HEK293T (cell line): ENCODE data around the gene ACBD7.

ENCODE experiments used
- CTCF ChIA-PET: fragments of 350-600 bp; formaldehyde crosslinking; extraction: SDS; loops from one replicate; lab custom pipeline; 2021; ENCODE audit warnings: antibody characterized with exemption, inconsistent platforms; lab: Yijun Ruan, JAX
- POLR2A ChIA-PET: fragments of 350-600 bp; formaldehyde crosslinking; extraction: SDS; loops from one replicate; lab custom pipeline; 2020; ENCODE audit warnings: antibody characterized with exemption, inconsistent platforms; lab: Yijun Ruan, JAX
- DNase-seq: peaks from one replicate; pipeline ENCODE4 v3.0.0; 2012; ENCODE audit warnings: mixed read lengths; ENCODE audit errors: extremely low spot score
- ARNT ChIP-seq: fragments of 450-650 bp; IDR thresholded peaks from 2 replicates; pipeline ENCODE4 v1.6.1; 2017; ENCODE audit warnings: mild to moderate bottlenecking
- BHLHE40 ChIP-seq: fragments of 450-650 bp; IDR thresholded peaks from 2 replicates; pipeline ENCODE4 v1.6.1; 2016; ENCODE audit warnings: mild to moderate bottlenecking, moderate library complexity, borderline replicate concordance
- CTBP1 ChIP-seq: fragments of 450-650 bp; IDR thresholded peaks from 2 replicates; pipeline ENCODE4 v1.6.1; 2016; ENCODE audit warnings: borderline replicate concordance
- ELF4 ChIP-seq: fragments of 450-650 bp; IDR thresholded peaks from 2 replicates; pipeline ENCODE4 v1.6.1; 2017; ENCODE audit warnings: antibody characterized with exemption
- FOXA1 ChIP-seq: fragments of 450-650 bp; IDR thresholded peaks from 2 replicates; pipeline ENCODE4 v1.6.1; 2016; ENCODE audit warnings: mild to moderate bottlenecking
- FOXK2 ChIP-seq: fragments of 450-650 bp; IDR thresholded peaks from 2 replicates; pipeline ENCODE4 v1.6.1; 2016; ENCODE audit warnings: mild to moderate bottlenecking
- FOXM1 ChIP-seq: fragments of 450-650 bp; IDR thresholded peaks from 2 replicates; pipeline ENCODE4 v1.6.1; 2017; ENCODE audit warnings: mild to moderate bottlenecking, borderline replicate concordance
- HDGF ChIP-seq: fragments of 450-650 bp; IDR thresholded peaks from 2 replicates; pipeline ENCODE4 v1.6.1; 2017; ENCODE audit warnings: antibody characterized with exemption, borderline replicate concordance
- L3MBTL2 ChIP-seq: fragments of 450-650 bp; conservative IDR thresholded peaks from 2 replicates; pipeline ENCODE4 v1.6.1; 2016; ENCODE audit warnings: mild to moderate bottlenecking
- LEF1 ChIP-seq: fragments of 450-650 bp; IDR thresholded peaks from 2 replicates; pipeline ENCODE4 v1.6.1; 2017; ENCODE audit warnings: mild to moderate bottlenecking, borderline replicate concordance
- NFRKB ChIP-seq: fragments of 450-650 bp; IDR thresholded peaks from 2 replicates; pipeline ENCODE4 v1.6.1; 2016; ENCODE audit warnings: mild to moderate bottlenecking, moderate library complexity
- PKNOX1 ChIP-seq: fragments of 450-650 bp; IDR thresholded peaks from 2 replicates; pipeline ENCODE4 v1.6.1; 2016
- SP1 ChIP-seq: fragments of 450-650 bp; IDR thresholded peaks from 2 replicates; pipeline ENCODE4 v1.6.1; 2017
- SUZ12 ChIP-seq: fragments of 450-650 bp; IDR thresholded peaks from 2 replicates; pipeline ENCODE4 v1.6.1; 2016; ENCODE audit warnings: mild to moderate bottlenecking
- TARDBP ChIP-seq: fragments of 450-650 bp; IDR thresholded peaks from 2 replicates; pipeline ENCODE4 v1.6.1; 2016
- ZNF384 ChIP-seq: fragments of 450-650 bp; IDR thresholded peaks from 2 replicates; pipeline ENCODE4 v1.6.1; 2016

The ACBD7 gene

DNA sequence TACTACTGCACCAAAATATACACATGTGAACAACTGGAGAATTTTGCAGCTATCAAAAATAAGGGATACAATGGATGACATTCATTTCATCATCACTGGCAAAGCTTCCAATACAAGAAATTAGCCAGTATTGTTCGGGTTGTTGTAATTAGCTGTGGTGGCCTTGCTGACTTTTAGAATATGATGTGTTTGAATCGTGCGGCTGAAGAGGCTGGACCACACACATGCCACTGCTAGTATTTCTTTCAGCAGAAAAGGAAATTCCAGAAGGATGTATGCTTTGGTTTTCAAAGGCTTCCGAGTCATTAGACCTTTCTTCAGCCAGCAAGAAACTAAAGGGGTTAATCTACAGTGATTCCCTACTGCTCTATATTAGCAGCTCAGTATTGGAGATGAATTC lies 25.2 kb upstream of the ACBD7 start:
- ChIA-PET POLR2A (no interaction called here), CTCF (no interaction called here)
- TF ChIP-seq HDGF (no peak), BHLHE40 (no peak), FOXA1 (no peak), ELF4 (no peak), L3MBTL2 (no peak), LEF1 (no peak), NFRKB (no peak), PKNOX1 (no peak), CTBP1 (no peak)
- no peak for DNase-seq

DNA sequence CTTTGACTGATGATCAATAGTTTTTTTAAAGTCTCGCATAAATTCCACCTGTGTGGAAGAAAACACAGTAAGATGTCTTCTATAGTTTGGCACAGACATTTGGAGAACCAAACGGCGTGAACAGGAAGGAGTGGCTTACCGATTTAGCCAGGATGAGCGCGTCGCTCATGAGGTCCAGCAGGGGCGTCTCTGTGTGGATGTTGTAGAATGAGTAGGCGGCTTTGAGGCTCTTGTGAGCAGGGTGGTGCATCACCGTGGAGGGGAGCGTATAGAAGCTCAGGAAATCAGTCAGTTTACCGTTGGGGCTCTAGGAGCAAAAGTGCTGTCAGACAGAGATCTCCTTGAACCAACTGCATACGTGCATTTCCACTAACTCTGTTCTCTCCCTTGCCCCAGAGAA lies 24.1 kb upstream of the ACBD7 start:
- TF ChIP-seq ARNT (no peak), NFRKB (no peak), FOXK2 (no peak), SP1 (no peak)
- ChIA-PET POLR2A (no interaction called here), CTCF (interaction anchor here (0.6 kb wide), 1 partner anchor 141 kb away, joined by 3 read pairs; no protein-coding TSS in a partner anchor)
- no peak for DNase-seq

DNA sequence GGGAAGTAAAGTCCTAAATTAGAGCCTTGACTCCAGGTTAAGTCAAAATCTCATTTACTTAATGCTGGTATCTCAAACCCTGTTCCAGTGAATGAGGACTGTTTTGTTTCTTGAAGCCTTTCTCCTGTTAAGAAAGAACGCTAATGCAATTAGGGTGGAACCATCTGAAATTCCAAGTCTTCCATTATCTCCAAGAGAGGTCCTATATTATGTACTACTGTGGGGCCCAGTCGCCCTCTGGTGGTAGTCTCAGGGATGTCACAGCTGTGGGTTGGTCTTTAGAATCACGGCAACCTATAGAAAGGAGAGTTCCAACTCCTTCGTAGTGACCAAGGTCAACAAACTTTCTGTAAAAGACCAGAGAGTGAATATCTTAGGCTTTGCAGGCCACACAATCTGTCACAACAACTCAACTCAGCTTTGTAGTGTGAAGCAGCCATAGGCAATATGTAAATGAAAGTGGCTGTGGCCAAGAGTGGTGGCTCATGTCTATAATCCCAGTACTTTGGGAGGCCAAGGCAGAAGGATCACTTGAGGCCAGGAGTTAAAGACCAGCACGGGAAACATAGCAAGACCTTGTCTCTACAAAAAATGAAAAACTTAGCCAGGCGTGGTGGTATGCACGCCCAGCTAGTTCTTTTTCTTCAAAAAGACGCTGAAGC lies 17.9 kb upstream of the ACBD7 start:
- CTCF ChIA-PET = interaction anchor here (0.5 to 1.3 kb wide), 3 partner anchors 21 to 238 kb away, joined by 3 read pairs; no protein-coding TSS in a partner anchor
- TF ChIP-seq L3MBTL2 = no peak
- no peak for TF ChIP-seq ZNF384
- peak; percentile 34; the same call in 1 of the 2 replicates for TF ChIP-seq ARNT
- no peak for TF ChIP-seq FOXM1
- no peak for TF ChIP-seq FOXA1
- POLR2A ChIA-PET = interaction anchor here (0.8 to 2.3 kb wide), 3 partner anchors 147 to 269 kb away, joined by 3 to 7 read pairs (median 3); partner anchors contain the start of genes CDNF, HSPA14, MEIG1 and MSANTD7
- peak; percentile 75 for DNase-seq

GRCh38 chr10:15103513-15103912 lies 14.9 kb upstream of the ACBD7 start:
- POLR2A ChIA-PET = interaction anchor here (1.1 kb wide), 1 partner anchor 225 kb away, joined by 3 read pairs; no protein-coding TSS in a partner anchor
- no peak for DNase-seq
- CTCF ChIA-PET = no interaction called here
- no peak for TF ChIP-seq FOXM1
- no peak for TF ChIP-seq ZNF384
- TF ChIP-seq ARNT = no peak
- TF ChIP-seq BHLHE40 = no peak
- no peak for TF ChIP-seq L3MBTL2
- TF ChIP-seq TARDBP = no peak
- TF ChIP-seq PKNOX1 = no peak
- no peak for TF ChIP-seq ELF4

DNA sequence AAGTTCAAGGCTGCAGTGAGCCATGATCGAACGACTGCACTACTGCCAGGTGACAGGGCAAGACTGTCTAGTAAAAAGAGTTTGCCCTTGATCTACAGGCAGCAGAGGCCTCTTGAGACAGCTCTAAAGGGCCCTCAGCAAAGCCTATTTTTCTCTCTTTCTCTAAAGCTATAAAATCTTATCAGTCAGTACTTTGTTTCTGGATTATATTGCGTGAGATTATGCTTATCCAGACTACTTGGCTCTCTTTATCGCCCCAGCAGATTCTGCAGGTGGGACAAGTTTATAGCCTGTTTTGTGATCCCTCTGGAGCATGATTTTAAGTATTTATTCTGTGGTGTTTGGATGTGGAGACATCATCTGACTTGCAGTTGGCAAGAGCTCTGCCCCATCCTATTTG lies 11.3 kb upstream of the ACBD7 start:
- DNase-seq = no peak
- ChIA-PET CTCF (no interaction called here), POLR2A (interaction anchor here (1.6 to 1.8 kb wide), 2 partner anchors 140 to 146 kb away, joined by 7 to 9 read pairs; partner anchors contain the start of genes DCLRE1C and MEIG1)
- no peak for TF ChIP-seq BHLHE40
- TF ChIP-seq HDGF = no peak
- no peak for TF ChIP-seq PKNOX1
- no peak for TF ChIP-seq FOXA1
- TF ChIP-seq CTBP1 = no peak
- TF ChIP-seq FOXK2 = no peak
- no peak for TF ChIP-seq TARDBP
- no peak for TF ChIP-seq ELF4
- TF ChIP-seq L3MBTL2 = no peak
- TF ChIP-seq NFRKB = no peak

DNA sequence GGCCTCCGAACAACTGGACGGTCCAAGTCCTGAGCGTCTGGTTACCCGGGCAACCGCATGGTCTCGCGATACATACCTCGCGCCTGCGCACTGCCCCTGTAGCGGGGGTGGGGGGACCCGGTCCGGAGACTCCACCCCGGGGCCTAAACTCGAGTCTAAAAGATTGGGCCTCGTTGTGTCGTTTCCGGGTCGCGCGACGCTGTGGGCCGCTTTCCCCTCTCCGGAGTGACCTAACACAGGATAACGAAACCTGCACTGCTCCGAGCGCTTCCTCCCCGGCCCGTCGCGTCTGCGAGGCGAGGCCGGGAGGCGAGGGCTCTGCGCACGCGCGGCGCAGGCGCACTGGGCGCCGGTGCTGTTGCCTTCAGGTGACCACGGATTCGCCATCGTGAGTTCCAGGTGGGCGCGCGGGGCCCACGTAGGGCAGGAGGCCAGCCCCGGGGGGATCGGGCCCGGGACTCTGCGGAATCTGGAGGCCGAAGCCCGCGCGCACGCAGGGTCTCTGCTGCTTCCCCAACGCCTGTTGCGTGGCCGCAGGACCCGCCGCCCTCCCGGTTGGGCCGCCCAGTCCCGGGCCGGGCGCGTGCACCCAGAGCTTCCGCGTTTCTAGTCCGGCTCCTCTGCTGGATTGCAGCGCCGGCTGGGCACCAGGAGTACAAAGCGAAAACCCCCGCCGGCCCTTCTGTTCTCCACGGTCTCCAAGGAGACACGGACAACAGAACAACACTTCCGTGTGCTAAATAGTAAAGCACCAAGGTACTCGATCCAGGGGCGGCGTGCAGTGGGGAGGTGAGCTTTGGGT lies 8.6 kb upstream of the ACBD7 start, which contains the start of gene RPP38:
TSS of gene RPP38 (plus strand) at position 345 of the 802 bp plus-strand sequence. CDS start 5,960 bp downstream, outside the sequence.
- CTCF ChIA-PET = no interaction called here
- peak; percentile 96 for DNase-seq
- TF ChIP-seq CTBP1 = no peak
- no peak for TF ChIP-seq SUZ12
- no peak for TF ChIP-seq SP1
- peak; percentile 86 for TF ChIP-seq L3MBTL2
- no peak for TF ChIP-seq LEF1
- TF ChIP-seq FOXA1 = no peak
- POLR2A ChIA-PET = interaction anchor here (0.8 to 1.3 kb wide), 6 partner anchors 13 to 219 kb away, joined by 3 to 4 read pairs (median 3); partner anchors contain the start of genes MEIG1 and SUV39H2
